GM19467 (cell line): ENCODE data around the gene GRHPR.
"Not testable (repeated sequence)": the region's sequence is repeated elsewhere in the genome, so short reads cannot be mapped to it uniquely, and the experiment has no call there.

Experiments
- ATAC-seq: cut with Tn5 transposase; IDR thresholded peaks from one replicate; pipeline ENCODE4 v1.9.1; 2021; ENCODE audit warnings: mild to moderate bottlenecking, moderate library complexity; ENCODE audit not compliant: unreplicated experiment

Gene GRHPR

GRCh38 chr9:37474438-37474837 is 51.9 kb downstream of the GRHPR start:
- no peak for ATAC-seq

GRCh38 chr9:37476930-37477329 is 54.4 kb downstream of the GRHPR start:
- ATAC-seq = no peak

- ATAC-seq = not testable (repeated sequence)
Observed at GRCh38 chr9:37477443-37477842, 54.9 kb downstream of the GRHPR start.

- ATAC-seq = not testable (repeated sequence)
Observed at GRCh38 chr9:37477987-37478619, 55.6 kb downstream of the GRHPR start.

- ATAC-seq = no peak
Observed at GRCh38 chr9:37480759-37481158, 58.3 kb downstream of the GRHPR start.

GRCh38 chr9:37485389-37486255 is 63.1 kb downstream of the GRHPR start, which contains the start of gene POLR1E:
POLR1E (plus strand) TSS chr9:37485948; CDS start chr9:37486048, 100 bp downstream.
- ATAC-seq = peak; percentile 93

GRCh38 chr9:37486256-37486615 is 63.7 kb downstream of the GRHPR start:
- ATAC-seq = no peak
